WTC11 (cell line): ENCODE results near the gene KRTAP21-3. TPM values are rescaled to one million over a fixed set of nuclear protein-coding genes. Genes with fewer than 3 reads are reported as not detected.

Experiments
- ATAC-seq: fragments of 200-7000 bp; cut with Tn5 transposase; 2 replicates; pipeline ENCODE4 v1.10.0; 2021; ENCODE audit warnings: mild to moderate bottlenecking, moderate library complexity
- CTCF ChIA-PET: fragments of 300-600 bp; sonication (Branson Sonifier 250); formaldehyde crosslinking; loops from one replicate; lab custom pipeline; 2021; ENCODE audit warnings: antibody characterized with exemption; lab: Charles Lee
- POLR2A ChIA-PET: fragments of 350-600 bp; sonication (Branson Sonifier 250); formaldehyde crosslinking; loops from one replicate; lab custom pipeline; 2021; ENCODE audit warnings: antibody characterized with exemption; lab: Charles Lee
- DNase-seq: peaks from one replicate; pipeline ENCODE4 v3.0.0; 2021; ENCODE audit warnings: low spot score
- H3K27ac Mint-ChIP-seq: 2 replicates; pipeline ENCODE4 v1.8.0; 2021; ENCODE audit warnings: mixed read lengths
- H3K27me3 Mint-ChIP-seq: 2 replicates; pipeline ENCODE4 v1.8.0; 2021; ENCODE audit warnings: low read depth, mild to moderate bottlenecking, moderate library complexity, mixed read lengths
- H3K36me3 Mint-ChIP-seq: 2 replicates; pipeline ENCODE4 v1.8.0; 2021; ENCODE audit warnings: mixed read lengths
- H3K4me1 Mint-ChIP-seq: 2 replicates; pipeline ENCODE4 v1.8.0; 2022; ENCODE audit warnings: mixed read lengths
- H3K4me3 Mint-ChIP-seq: 2 replicates; pipeline ENCODE4 v1.8.0; 2021; ENCODE audit warnings: mild to moderate bottlenecking, moderate library complexity, mixed read lengths
- H3K9me3 Mint-ChIP-seq: 2 replicates; pipeline ENCODE4 v1.8.0; 2021; ENCODE audit warnings: mixed read lengths
- ATF1 ChIP-seq: sonication (generic); formaldehyde crosslinking; IDR thresholded peaks from 2 replicates; pipeline ENCODE4 v1.8.1; 2023; ENCODE audit warnings: mild to moderate bottlenecking, moderate library complexity, missing genetic modification reagents
- CREM ChIP-seq: sonication (generic); formaldehyde crosslinking; IDR thresholded peaks from 2 replicates; pipeline ENCODE4 v1.8.1; 2022; ENCODE audit warnings: mild to moderate bottlenecking, missing genetic modification reagents, moderate library complexity
- FOXP1 ChIP-seq: sonication (generic); formaldehyde crosslinking; IDR thresholded peaks from 2 replicates; pipeline ENCODE4 v1.8.0; 2022; ENCODE audit warnings: missing genetic modification reagents, mild to moderate bottlenecking, moderate library complexity, borderline replicate concordance
- GABPB1 ChIP-seq: sonication (generic); formaldehyde crosslinking; IDR thresholded peaks from 2 replicates; pipeline ENCODE4 v1.8.1; 2023; ENCODE audit warnings: mild to moderate bottlenecking, missing genetic modification reagents
- JUN ChIP-seq: sonication (generic); formaldehyde crosslinking; IDR thresholded peaks from 2 replicates; pipeline ENCODE4 v1.8.0; 2023; ENCODE audit warnings: mild to moderate bottlenecking, missing genetic modification reagents
- MXD4 ChIP-seq: fragments of 250-450 bp; sonication (Bioruptor Pico); IDR thresholded peaks from 2 replicates; pipeline ENCODE4 v1.8.0; 2021; ENCODE audit warnings: mild to moderate bottlenecking, moderate library complexity, borderline replicate concordance
- NFE2L1 ChIP-seq: sonication (generic); formaldehyde crosslinking; IDR thresholded peaks from 2 replicates; pipeline ENCODE4 v1.8.1; 2023; ENCODE audit warnings: missing genetic modification reagents
- OVOL2 ChIP-seq: fragments of 250-450 bp; sonication (Bioruptor Pico); IDR thresholded peaks from 2 replicates; pipeline ENCODE4 v1.9.0; 2021; ENCODE audit warnings: mild to moderate bottlenecking, borderline replicate concordance
- SMAD3 ChIP-seq: sonication (generic); formaldehyde crosslinking; IDR thresholded peaks from 2 replicates; pipeline ENCODE4 v1.8.0; 2022; ENCODE audit warnings: missing genetic modification reagents, mild to moderate bottlenecking, borderline replicate concordance
- SOX15 ChIP-seq: fragments of 250-450 bp; sonication (Bioruptor Pico); IDR thresholded peaks from 2 replicates; pipeline ENCODE4 v1.9.0; 2021; ENCODE audit warnings: mild to moderate bottlenecking
- TCF7 ChIP-seq: sonication (generic); formaldehyde crosslinking; IDR thresholded peaks from 2 replicates; pipeline ENCODE4 v1.8.0; 2022; ENCODE audit warnings: mild to moderate bottlenecking, low read depth, missing genetic modification reagents, moderate library complexity
- TEAD4 ChIP-seq: sonication (generic); formaldehyde crosslinking; IDR thresholded peaks from 2 replicates; pipeline ENCODE4 v1.8.0; 2022; ENCODE audit warnings: mild to moderate bottlenecking, missing genetic modification reagents
- ZNF219 ChIP-seq: sonication (generic); formaldehyde crosslinking; IDR thresholded peaks from 2 replicates; pipeline ENCODE4 v1.8.0; 2023; ENCODE audit warnings: missing genetic modification reagents, mild to moderate bottlenecking, borderline replicate concordance
- ZNF416 ChIP-seq: fragments of 250-450 bp; sonication (Bioruptor Pico); IDR thresholded peaks from 2 replicates; pipeline ENCODE4 v1.9.0; 2021; ENCODE audit warnings: mild to moderate bottlenecking, inconsistent platforms
- ZNF671 ChIP-seq: fragments of 250-450 bp; sonication (Bioruptor Pico); IDR thresholded peaks from 2 replicates; pipeline ENCODE4 v1.8.0; 2021; ENCODE audit warnings: mild to moderate bottlenecking
- total RNA-seq: library from RNA; stranded (reverse); gene quantifications from 3 replicates; pipeline ENCODE4 v1.2.3, GENCODE V29; 2021
- TF ChIP-seq, protein P1 (sequence below): sonication (generic); formaldehyde crosslinking; IDR thresholded peaks from 2 replicates; pipeline ENCODE4 v1.8.0; 2023; ENCODE audit warnings: missing genetic modification reagents
- TF ChIP-seq, protein P2 (sequence below): sonication (generic); formaldehyde crosslinking; IDR thresholded peaks from 2 replicates; pipeline ENCODE4 v1.8.1; 2022; ENCODE audit warnings: mild to moderate bottlenecking, moderate library complexity, missing genetic modification reagents
- TF ChIP-seq, protein P3 (sequence below): sonication (generic); formaldehyde crosslinking; IDR thresholded peaks from 2 replicates; pipeline ENCODE4 v1.8.1; 2023; ENCODE audit warnings: mild to moderate bottlenecking, missing genetic modification reagents
- TF ChIP-seq, protein P4 (sequence below): fragments of 200-600 bp; IDR thresholded peaks from 2 replicates; pipeline ENCODE4 v1.8.0; 2022; ENCODE audit warnings: antibody characterized with exemption
- TF ChIP-seq, protein P5 (sequence below): fragments of 250-450 bp; sonication (Bioruptor Pico); IDR thresholded peaks from 2 replicates; pipeline ENCODE4 v1.9.0; 2021; ENCODE audit warnings: moderate library complexity, mild to moderate bottlenecking, inconsistent platforms, borderline replicate concordance
- TF ChIP-seq, protein P6 (sequence below): sonication (generic); formaldehyde crosslinking; conservative IDR thresholded peaks from 2 replicates; pipeline ENCODE4 v1.8.1; 2022; ENCODE audit warnings: mild to moderate bottlenecking, missing genetic modification reagents
- TF ChIP-seq, protein P7 (sequence below): sonication (generic); formaldehyde crosslinking; IDR thresholded peaks from 2 replicates; pipeline ENCODE4 v1.8.1; 2022; ENCODE audit warnings: low read depth, missing genetic modification reagents, borderline replicate concordance
- TF ChIP-seq, protein P8 (sequence below): sonication (generic); formaldehyde crosslinking; IDR thresholded peaks from 2 replicates; pipeline ENCODE4 v1.8.1; 2022; ENCODE audit warnings: mild to moderate bottlenecking, missing genetic modification reagents, moderate library complexity, borderline replicate concordance

Gene KRTAP21-3
- total RNA-seq, 1 experiment from 2014 or later = not detected

DNA sequence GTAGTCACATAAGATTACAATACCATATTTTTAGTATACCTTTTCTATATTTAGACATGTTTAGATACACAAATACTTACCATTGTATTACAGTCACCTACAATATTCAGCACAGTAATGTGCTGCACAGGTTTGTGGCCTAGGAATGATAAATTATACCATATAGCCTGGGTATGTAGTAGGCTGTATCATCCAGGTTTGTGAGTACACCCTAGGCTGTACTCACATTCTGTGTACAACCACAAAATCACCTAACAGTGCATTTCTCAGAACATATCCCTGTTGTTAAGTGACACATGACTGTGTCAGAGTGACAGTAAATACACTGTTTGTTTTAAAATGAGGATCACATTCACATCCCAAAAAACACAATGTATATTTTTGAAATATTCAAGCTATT lies 11.2 kb downstream of the KRTAP21-3 start:
- DNase-seq (no peak), ATAC-seq (no peak)
- Mint-ChIP-seq H3K36me3 (no peaks in the 10 kb centered on the region), H3K9me3 (peaks cover 5% of the 10 kb centered on the region), H3K4me1 (no peaks in the 10 kb centered on the region), H3K27ac (no peak overlapping the region), H3K27me3 (no peaks in the 10 kb centered on the region), H3K4me3 (no peak overlapping the region)
- TF ChIP-seq, protein P1, sequence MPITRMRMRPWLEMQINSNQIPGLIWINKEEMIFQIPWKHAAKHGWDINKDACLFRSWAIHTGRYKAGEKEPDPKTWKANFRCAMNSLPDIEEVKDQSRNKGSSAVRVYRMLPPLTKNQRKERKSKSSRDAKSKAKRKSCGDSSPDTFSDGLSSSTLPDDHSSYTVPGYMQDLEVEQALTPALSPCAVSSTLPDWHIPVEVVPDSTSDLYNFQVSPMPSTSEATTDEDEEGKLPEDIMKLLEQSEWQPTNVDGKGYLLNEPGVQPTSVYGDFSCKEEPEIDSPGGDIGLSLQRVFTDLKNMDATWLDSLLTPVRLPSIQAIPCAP (CRISPR knock-in tag) = no peak
- no peak for TF ChIP-seq JUN (CRISPR knock-in tag)
- TF ChIP-seq ZNF671 (CRISPR knock-in tag) = no peak
- TF ChIP-seq SMAD3 = no peak
- TF ChIP-seq, protein P2, sequence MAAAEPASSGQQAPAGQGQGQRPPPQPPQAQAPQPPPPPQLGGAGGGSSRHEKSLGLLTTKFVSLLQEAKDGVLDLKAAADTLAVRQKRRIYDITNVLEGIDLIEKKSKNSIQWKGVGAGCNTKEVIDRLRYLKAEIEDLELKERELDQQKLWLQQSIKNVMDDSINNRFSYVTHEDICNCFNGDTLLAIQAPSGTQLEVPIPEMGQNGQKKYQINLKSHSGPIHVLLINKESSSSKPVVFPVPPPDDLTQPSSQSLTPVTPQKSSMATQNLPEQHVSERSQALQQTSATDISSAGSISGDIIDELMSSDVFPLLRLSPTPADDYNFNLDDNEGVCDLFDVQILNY (CRISPR knock-in tag) = no peak
- TF ChIP-seq GABPB1 (CRISPR knock-in tag) = no peak
- TF ChIP-seq, protein P3, sequence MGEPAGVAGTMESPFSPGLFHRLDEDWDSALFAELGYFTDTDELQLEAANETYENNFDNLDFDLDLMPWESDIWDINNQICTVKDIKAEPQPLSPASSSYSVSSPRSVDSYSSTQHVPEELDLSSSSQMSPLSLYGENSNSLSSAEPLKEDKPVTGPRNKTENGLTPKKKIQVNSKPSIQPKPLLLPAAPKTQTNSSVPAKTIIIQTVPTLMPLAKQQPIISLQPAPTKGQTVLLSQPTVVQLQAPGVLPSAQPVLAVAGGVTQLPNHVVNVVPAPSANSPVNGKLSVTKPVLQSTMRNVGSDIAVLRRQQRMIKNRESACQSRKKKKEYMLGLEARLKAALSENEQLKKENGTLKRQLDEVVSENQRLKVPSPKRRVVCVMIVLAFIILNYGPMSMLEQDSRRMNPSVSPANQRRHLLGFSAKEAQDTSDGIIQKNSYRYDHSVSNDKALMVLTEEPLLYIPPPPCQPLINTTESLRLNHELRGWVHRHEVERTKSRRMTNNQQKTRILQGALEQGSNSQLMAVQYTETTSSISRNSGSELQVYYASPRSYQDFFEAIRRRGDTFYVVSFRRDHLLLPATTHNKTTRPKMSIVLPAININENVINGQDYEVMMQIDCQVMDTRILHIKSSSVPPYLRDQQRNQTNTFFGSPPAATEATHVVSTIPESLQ (CRISPR knock-in tag) = no peak
- no peak for TF ChIP-seq OVOL2
- TF ChIP-seq, protein P4, sequence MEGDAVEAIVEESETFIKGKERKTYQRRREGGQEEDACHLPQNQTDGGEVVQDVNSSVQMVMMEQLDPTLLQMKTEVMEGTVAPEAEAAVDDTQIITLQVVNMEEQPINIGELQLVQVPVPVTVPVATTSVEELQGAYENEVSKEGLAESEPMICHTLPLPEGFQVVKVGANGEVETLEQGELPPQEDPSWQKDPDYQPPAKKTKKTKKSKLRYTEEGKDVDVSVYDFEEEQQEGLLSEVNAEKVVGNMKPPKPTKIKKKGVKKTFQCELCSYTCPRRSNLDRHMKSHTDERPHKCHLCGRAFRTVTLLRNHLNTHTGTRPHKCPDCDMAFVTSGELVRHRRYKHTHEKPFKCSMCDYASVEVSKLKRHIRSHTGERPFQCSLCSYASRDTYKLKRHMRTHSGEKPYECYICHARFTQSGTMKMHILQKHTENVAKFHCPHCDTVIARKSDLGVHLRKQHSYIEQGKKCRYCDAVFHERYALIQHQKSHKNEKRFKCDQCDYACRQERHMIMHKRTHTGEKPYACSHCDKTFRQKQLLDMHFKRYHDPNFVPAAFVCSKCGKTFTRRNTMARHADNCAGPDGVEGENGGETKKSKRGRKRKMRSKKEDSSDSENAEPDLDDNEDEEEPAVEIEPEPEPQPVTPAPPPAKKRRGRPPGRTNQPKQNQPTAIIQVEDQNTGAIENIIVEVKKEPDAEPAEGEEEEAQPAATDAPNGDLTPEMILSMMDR = no peak
- TF ChIP-seq, protein P5, sequence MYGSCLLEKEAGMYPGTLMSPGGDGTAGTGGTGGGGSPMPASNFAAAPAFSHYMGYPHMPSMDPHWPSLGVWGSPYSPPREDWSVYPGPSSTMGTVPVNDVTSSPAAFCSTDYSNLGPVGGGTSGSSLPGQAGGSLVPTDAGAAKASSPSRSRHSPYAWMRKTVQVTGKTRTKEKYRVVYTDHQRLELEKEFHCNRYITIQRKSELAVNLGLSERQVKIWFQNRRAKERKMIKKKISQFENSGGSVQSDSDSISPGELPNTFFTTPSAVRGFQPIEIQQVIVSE (CRISPR knock-in tag) = no peak
- no peak for TF ChIP-seq TCF7 (CRISPR knock-in tag)
- no peak for TF ChIP-seq MXD4 (CRISPR knock-in tag)
- TF ChIP-seq NFE2L1 (CRISPR knock-in tag) = no peak
- no peak for TF ChIP-seq ZNF219 (CRISPR knock-in tag)
- no peak for TF ChIP-seq CREM
- CTCF ChIA-PET = no interaction called here
- POLR2A ChIA-PET = interaction anchor here (0.6 kb wide), 1 partner anchor 149 kb away, joined by 4 read pairs; no protein-coding TSS in a partner anchor

DNA sequence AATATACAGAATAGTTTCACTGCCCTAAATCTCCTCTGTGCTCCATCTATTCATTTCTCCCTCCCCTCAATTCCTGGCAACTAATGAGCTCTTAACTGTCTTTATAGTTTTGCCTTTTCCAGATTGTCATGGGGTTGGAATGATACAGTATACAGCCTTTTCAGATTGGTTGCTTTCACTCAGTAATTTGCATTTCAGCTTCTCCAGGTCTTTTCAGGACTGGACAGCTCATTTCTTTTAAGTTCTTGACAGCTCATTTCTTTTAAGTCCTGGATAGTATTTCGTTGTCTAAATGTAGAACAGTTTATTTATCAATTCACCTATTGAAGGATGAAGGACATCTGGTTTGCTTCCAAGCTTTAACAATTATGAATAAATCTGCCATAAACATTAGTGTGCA lies 22.6 kb downstream of the KRTAP21-3 start:
- ChIA-PET CTCF (no interaction called here), POLR2A (no interaction called here)
- no peaks in the 10 kb centered on the region for H3K4me1 Mint-ChIP-seq
- H3K9me3 Mint-ChIP-seq = peaks cover 49% of the 10 kb centered on the region
- peaks cover 31% of the 10 kb centered on the region for H3K36me3 Mint-ChIP-seq
- ATAC-seq (no peak), DNase-seq (no peak)
- H3K27me3 Mint-ChIP-seq = no peaks in the 10 kb centered on the region
- no peak overlapping the region for H3K4me3 Mint-ChIP-seq
- H3K27ac Mint-ChIP-seq = no peak overlapping the region
- TF ChIP-seq MXD4 (CRISPR knock-in tag) (no peak), TEAD4 (no peak), SOX15 (CRISPR knock-in tag) (no peak), ATF1 (CRISPR knock-in tag) (no peak), ZNF416 (CRISPR knock-in tag) (no peak), FOXP1 (CRISPR knock-in tag) (no peak), GABPB1 (CRISPR knock-in tag) (no peak), ZNF671 (CRISPR knock-in tag) (no peak)
- TF ChIP-seq, protein P3 (CRISPR knock-in tag) = no peak
- TF ChIP-seq, protein P6, sequence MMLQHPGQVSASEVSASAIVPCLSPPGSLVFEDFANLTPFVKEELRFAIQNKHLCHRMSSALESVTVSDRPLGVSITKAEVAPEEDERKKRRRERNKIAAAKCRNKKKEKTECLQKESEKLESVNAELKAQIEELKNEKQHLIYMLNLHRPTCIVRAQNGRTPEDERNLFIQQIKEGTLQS (CRISPR knock-in tag) = no peak
- TF ChIP-seq, protein P7, sequence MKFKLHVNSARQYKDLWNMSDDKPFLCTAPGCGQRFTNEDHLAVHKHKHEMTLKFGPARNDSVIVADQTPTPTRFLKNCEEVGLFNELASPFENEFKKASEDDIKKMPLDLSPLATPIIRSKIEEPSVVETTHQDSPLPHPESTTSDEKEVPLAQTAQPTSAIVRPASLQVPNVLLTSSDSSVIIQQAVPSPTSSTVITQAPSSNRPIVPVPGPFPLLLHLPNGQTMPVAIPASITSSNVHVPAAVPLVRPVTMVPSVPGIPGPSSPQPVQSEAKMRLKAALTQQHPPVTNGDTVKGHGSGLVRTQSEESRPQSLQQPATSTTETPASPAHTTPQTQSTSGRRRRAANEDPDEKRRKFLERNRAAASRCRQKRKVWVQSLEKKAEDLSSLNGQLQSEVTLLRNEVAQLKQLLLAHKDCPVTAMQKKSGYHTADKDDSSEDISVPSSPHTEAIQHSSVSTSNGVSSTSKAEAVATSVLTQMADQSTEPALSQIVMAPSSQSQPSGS (CRISPR knock-in tag) = no peak
- TF ChIP-seq, protein P8, sequence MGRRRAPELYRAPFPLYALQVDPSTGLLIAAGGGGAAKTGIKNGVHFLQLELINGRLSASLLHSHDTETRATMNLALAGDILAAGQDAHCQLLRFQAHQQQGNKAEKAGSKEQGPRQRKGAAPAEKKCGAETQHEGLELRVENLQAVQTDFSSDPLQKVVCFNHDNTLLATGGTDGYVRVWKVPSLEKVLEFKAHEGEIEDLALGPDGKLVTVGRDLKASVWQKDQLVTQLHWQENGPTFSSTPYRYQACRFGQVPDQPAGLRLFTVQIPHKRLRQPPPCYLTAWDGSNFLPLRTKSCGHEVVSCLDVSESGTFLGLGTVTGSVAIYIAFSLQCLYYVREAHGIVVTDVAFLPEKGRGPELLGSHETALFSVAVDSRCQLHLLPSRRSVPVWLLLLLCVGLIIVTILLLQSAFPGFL (CRISPR knock-in tag) = no peak
